NB4 (cell line): Measurements from ENCODE around the gene CAMTA1.
"Not testable (repeated sequence)": the region's sequence is repeated elsewhere in the genome, so short reads cannot be mapped to it uniquely, and the experiment has no call there.

ENCODE experiments used
- DNase-seq: peaks from one replicate; pipeline ENCODE4 v3.0.0; 2010; ENCODE audit warnings: low read depth
- H3K4me3 ChIP-seq: one replicate; pipeline ENCODE4 v1.5.1; 2011; ENCODE audit warnings: mild to moderate bottlenecking, low read depth, low read length, moderate library complexity
- CTCF ChIP-seq: IDR thresholded peaks from one replicate; pipeline ENCODE4 v1.5.1; 2012; ENCODE audit warnings: low read depth, low read length
- MYC ChIP-seq: IDR thresholded peaks from 2 replicates; pipeline ENCODE4 v1.6.1; 2011; ENCODE audit warnings: low read depth, low read length
- POLR2A ChIP-seq: IDR thresholded peaks from 2 replicates; pipeline ENCODE4 v1.6.1; 2011; ENCODE audit warnings: mild to moderate bottlenecking; ENCODE audit not compliant: insufficient read length; ENCODE audit errors: extremely low read depth
- TF ChIP-seq, protein P1 (sequence below): IDR thresholded peaks from 2 replicates; pipeline ENCODE4 v1.6.1; 2011; ENCODE audit warnings: low read depth, low read length

Gene CAMTA1

GRCh38 chr1:7703321-7704213, 918.3 kb downstream of the CAMTA1 start:
- TF ChIP-seq, protein P1, sequence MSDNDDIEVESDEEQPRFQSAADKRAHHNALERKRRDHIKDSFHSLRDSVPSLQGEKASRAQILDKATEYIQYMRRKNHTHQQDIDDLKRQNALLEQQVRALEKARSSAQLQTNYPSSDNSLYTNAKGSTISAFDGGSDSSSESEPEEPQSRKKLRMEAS: no peak
- TF ChIP-seq CTCF (no peak), POLR2A (no peak), MYC (no peak)
- no peak overlapping the region for H3K4me3 ChIP-seq
- no peak for DNase-seq

GRCh38 chr1:7704214-7705047, 919.2 kb downstream of the CAMTA1 start:
- TF ChIP-seq POLR2A (no peak), CTCF (no peak), MYC (no peak)
- TF ChIP-seq, protein P1: no peak
- H3K4me3 ChIP-seq: no peak overlapping the region
- peak; percentile 54 for DNase-seq

DNA sequence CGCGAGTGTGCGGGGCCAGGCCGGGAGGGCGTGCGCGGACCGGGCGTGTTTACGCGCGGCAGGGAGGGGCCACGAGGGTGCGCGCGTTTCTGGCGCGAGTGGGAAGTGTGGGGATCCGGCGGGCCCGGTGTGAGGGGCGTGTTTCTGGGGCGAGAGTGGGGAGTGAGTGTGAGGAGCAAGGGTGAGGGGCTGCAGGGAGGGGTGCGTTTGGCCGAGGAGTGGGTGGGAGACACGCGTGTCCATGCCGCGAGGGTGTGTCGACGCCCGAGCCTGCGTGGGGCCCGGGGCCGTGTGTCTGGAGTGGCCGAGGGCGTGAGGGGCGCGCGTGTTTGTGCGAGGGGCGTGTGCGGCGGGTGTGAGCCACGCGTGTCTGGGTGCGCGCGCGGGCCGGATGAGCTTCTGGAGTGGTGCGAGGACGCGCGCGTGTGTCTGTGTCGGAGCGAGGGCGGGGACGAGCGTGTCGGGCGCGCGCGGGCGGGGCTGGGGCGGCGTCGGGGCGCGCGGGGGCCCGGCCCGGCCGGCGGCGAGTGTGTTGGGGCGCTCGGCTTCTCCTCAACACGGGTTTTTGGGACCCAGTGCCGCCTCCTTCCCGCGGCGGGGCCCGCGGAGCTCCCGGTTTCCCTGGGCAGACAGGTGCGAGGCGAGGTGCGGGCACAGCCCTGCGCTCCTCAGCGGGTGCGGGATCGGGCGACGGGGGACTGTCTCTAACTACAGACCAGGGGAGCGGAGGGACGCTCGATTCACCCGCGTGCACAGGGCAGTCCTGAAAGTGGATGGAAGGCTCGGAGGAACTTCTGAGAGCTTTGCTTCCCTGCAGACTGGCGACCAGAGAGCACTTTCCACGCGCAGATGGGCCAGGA, 920.0 kb downstream of the CAMTA1 start:
- TF ChIP-seq, protein P1: no peak
- TF ChIP-seq POLR2A (no peak), MYC (no peak), CTCF (no peak)
- H3K4me3 ChIP-seq: no peak overlapping the region
- no peak for DNase-seq

GRCh38 chr1:7705908-7706216, 920.6 kb downstream of the CAMTA1 start:
- no peak for DNase-seq
- TF ChIP-seq POLR2A (no peak), MYC (no peak), CTCF (no peak)
- TF ChIP-seq, protein P1: no peak
- H3K4me3 ChIP-seq: no peak overlapping the region

GRCh38 chr1:7707527-7707926, 922.3 kb downstream of the CAMTA1 start:
- no peak for TF ChIP-seq MYC
- TF ChIP-seq, protein P1: no peak
- TF ChIP-seq CTCF: no peak
- no peak for TF ChIP-seq POLR2A
- H3K4me3 ChIP-seq: no peak overlapping the region

GRCh38 chr1:7708065-7708464, 922.8 kb downstream of the CAMTA1 start:
- not testable (repeated sequence) for H3K4me3 ChIP-seq, DNase-seq

More at GRCh38 chr1:7707527-7707926, 922.3 kb downstream of the CAMTA1 start:
- DNase-seq: no peak
